ENCODE measurements around the gene LRRC19.
A peak's percentile ranks its signal among the peaks of the same experiment; 100 is the strongest.

The LRRC19 gene

DNA sequence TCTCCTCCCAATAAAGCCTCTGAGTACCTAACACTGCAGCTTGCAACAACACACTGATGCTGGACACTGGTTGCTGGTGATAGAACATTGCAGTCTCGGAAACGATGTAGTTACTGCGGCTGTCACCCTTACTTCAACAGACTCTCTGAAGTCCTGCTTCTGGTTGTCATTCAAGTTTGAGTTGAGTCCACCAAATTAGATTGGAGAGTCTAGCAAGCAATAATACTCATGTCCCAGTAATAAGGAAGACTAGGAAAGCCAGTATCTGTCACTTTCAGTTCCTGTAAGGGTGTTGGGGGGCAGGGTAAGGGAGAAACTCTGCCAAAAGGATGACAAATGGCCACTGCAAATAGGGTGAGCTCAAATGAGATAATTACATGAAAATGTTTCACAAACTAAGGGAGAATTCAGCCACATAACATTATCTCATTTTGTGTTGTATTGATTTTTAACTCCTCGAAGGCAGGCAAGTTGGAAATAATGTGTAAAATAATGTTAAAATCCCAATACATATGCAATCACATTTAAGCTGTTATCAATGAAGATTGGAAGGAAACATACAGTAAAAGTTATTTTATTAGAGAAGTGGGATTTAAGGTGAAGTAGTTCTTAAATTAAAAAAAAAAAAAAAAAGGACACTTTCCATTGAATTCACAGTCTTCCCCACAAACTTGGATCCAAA, 50.1 kb downstream of the LRRC19 start:
- TF ChIP-seq POLR2A (IDR thresholded peaks at IDR 0.05; ENCODE audit: low read depth, low read length) = peak; percentile 51; the same call in 1 of the 2 replicates
- TF ChIP-seq POLR2AphosphoS5 (IDR thresholded peaks at IDR 0.05; ENCODE audit: low read depth, low read length) = no peak; the same call in 1 of the 2 replicates
- peak; percentile 21 for FAIRE-seq
- no peak for DNase-seq (ENCODE audit: insufficient read length)

DNA sequence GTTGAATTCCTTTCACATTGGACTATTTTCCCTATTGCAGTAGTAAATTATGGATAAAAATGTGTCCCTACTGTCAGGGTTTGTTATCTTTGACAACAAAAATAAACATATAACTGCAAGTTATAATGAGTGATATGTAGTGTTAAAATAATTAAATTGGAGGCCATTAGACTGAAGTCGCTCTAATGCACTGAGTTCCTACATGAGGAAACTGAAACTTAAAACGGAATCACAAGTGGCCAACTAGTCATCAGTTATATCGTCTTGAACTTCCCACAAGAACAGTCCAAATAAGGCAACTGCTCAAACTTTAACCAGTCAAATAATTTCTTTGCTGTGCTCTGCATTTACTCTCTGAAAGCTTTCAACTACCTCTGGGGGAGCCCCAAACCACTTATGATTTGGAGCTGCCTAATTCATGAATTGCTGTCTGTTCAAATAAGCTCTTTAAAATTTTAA, 51.4 kb downstream of the LRRC19 start:
- no peak for DNase-seq (ENCODE audit: insufficient read length)

DNA sequence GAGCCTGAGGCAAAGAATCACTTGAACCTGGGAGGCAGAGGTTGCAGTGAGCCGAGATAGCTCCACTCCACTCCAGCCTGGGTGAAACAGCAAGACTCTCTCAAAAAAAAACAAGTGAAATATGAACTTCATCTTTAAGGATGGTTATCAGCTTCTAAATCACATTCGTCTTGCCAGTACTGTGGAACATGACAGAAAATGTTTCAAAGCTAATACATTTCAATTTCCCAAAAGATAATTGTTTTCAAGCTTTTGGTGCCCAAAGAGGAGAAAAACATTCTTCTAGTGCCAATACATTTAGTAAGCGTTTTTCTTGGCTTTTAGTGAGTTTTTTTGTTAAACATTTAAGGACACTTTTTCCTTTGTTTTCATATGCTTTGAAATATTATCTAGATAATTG, 53.7 kb downstream of the LRRC19 start:
- no peak for FAIRE-seq
- no peak for TF ChIP-seq POLR2AphosphoS5 (IDR thresholded peaks at IDR 0.05; ENCODE audit: low read depth, low read length)
- no peak for TF ChIP-seq TAF1 (IDR thresholded peaks at IDR 0.05; ENCODE audit: borderline replicate concordance, low read depth, low read length)
- no peak for TF ChIP-seq POLR2A (IDR thresholded peaks at IDR 0.05; ENCODE audit: low read depth, low read length)
- no peak for DNase-seq (ENCODE audit: insufficient read length)

More for the DNA sequence above, 51.4 kb downstream of the LRRC19 start:
- FAIRE-seq = no peak
- TF ChIP-seq POLR2AphosphoS5 (IDR thresholded peaks at IDR 0.05; ENCODE audit: low read depth, low read length) = 0 out of 2 replicates have a peak, but pooled peaks have one; percentile 34
- peak; percentile 56; the same call in 1 of the 2 replicates for TF ChIP-seq POLR2A (IDR thresholded peaks at IDR 0.05; ENCODE audit: low read depth, low read length)
- TF ChIP-seq TAF1 (IDR thresholded peaks at IDR 0.05; ENCODE audit: borderline replicate concordance, low read depth, low read length) = no peak

DNA sequence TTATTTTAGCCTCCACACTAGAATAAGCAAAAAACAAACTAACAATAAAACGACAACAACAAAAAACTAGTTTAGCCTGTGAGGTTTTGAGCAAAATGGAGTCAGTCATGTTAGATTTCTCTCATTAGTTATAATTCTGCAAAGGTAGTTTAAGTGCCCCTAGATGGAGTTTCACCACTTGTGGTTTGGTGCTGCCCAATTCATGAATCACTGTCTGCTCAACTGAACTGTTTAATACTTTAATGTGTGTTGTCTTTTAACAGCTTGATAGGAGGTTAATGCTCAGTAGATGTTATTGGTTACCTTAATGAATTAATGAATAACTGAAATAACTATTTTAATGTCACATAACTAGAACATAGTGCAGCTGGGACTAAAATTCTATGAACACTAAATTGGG, 55.0 kb downstream of the LRRC19 start:
- TF ChIP-seq POLR2A (IDR thresholded peaks at IDR 0.05; ENCODE audit: low read depth, low read length) (no peak), POLR2AphosphoS5 (IDR thresholded peaks at IDR 0.05; ENCODE audit: low read depth, low read length) (no peak), TAF1 (IDR thresholded peaks at IDR 0.05; ENCODE audit: borderline replicate concordance, low read depth, low read length) (no peak)
- FAIRE-seq = no peak
- DNase-seq (ENCODE audit: insufficient read length) = no peak

DNA sequence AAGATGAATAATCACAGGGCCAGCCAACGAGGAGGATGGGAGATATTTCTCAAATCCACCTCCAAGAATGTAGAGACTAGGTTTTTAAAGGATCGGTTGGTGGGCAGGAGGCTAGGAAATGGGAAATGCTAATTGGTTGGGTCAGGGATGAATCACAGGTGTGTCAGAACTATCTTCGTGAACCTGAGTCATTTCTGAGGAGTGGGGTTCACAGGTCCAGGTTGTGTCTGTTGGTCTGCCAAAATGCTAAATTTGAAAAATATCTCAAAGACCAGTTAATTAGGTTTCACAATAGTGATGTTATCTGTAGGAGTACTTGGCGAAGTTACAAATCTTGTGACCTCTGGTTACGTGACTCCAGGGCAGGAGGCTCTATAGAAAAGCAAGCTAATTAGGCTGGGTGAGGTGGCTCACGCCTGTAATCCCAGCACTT, 55.8 kb downstream of the LRRC19 start:
- TF ChIP-seq TAF1 (IDR thresholded peaks at IDR 0.05; ENCODE audit: borderline replicate concordance, low read depth, low read length) = no peak
- DNase-seq (ENCODE audit: insufficient read length) = no peak
- no peak for FAIRE-seq

- no peak for FAIRE-seq
- no peak for DNase-seq (ENCODE audit: insufficient read length)
- no peak for TF ChIP-seq POLR2A (IDR thresholded peaks at IDR 0.05; ENCODE audit: low read depth, low read length)
- TF ChIP-seq POLR2AphosphoS5 (IDR thresholded peaks at IDR 0.05; ENCODE audit: low read depth, low read length) = no peak
- TF ChIP-seq TAF1 (IDR thresholded peaks at IDR 0.05; ENCODE audit: borderline replicate concordance, low read depth, low read length) = no peak
These were observed 57.7 kb downstream of the LRRC19 start for GRCh38 chr9:26947736-26948135.

GRCh38 chr9:26946753-26947727, 58.4 kb downstream of the LRRC19 start, which contains the start of gene PLAA:
PLAA (minus strand) TSS chr9:26947242; CDS start chr9:26947045, 197 bp downstream.
- TF ChIP-seq POLR2AphosphoS5 (IDR thresholded peaks at IDR 0.05; ENCODE audit: low read depth, low read length) (peak; percentile 73), POLR2A (IDR thresholded peaks at IDR 0.05; ENCODE audit: low read depth, low read length) (peak; percentile 74), TAF1 (IDR thresholded peaks at IDR 0.05; ENCODE audit: borderline replicate concordance, low read depth, low read length) (peak; percentile 77)
- DNase-seq (ENCODE audit: insufficient read length) (peak; percentile 82), FAIRE-seq (peak; percentile 93)

GRCh38 chr9:26945591-26945990, 59.9 kb downstream of the LRRC19 start:
- TF ChIP-seq POLR2AphosphoS5 (IDR thresholded peaks at IDR 0.05; ENCODE audit: low read depth, low read length) = no peak
- no peak for TF ChIP-seq TAF1 (IDR thresholded peaks at IDR 0.05; ENCODE audit: borderline replicate concordance, low read depth, low read length)
- no peak for TF ChIP-seq POLR2A (IDR thresholded peaks at IDR 0.05; ENCODE audit: low read depth, low read length)
- DNase-seq (ENCODE audit: insufficient read length) = no peak
- peak; percentile 42 for FAIRE-seq

Data from GM12892 (cell line).